ENCODE measurements around the gene CDH20.

- TF ChIP-seq, protein P1, sequence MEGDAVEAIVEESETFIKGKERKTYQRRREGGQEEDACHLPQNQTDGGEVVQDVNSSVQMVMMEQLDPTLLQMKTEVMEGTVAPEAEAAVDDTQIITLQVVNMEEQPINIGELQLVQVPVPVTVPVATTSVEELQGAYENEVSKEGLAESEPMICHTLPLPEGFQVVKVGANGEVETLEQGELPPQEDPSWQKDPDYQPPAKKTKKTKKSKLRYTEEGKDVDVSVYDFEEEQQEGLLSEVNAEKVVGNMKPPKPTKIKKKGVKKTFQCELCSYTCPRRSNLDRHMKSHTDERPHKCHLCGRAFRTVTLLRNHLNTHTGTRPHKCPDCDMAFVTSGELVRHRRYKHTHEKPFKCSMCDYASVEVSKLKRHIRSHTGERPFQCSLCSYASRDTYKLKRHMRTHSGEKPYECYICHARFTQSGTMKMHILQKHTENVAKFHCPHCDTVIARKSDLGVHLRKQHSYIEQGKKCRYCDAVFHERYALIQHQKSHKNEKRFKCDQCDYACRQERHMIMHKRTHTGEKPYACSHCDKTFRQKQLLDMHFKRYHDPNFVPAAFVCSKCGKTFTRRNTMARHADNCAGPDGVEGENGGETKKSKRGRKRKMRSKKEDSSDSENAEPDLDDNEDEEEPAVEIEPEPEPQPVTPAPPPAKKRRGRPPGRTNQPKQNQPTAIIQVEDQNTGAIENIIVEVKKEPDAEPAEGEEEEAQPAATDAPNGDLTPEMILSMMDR (optimal IDR thresholded peaks at IDR 0.05 in 1 of 3, IDR thresholded peaks at IDR 0.05 in 1 of 3, conservative IDR thresholded peaks at IDR 0.05 in 1 of 3; ENCODE audit: extremely low read depth in 1 of 3, insufficient read depth in 2 of 3, low read length in 3 of 3), result no peak
- TF ChIP-seq EZH2 (IDR thresholded peaks at IDR 0.05; ENCODE audit: low read length), result no peak
Measured at GRCh38 chr18:61591253-61591652, 258.0 kb downstream of the CDH20 start.
